Spleen (tissue), 11 donors: ENCODE data around the gene SLC10A3. TPM values are rescaled to one million over a fixed set of nuclear protein-coding genes. Genes with fewer than 3 reads are reported as not detected.

Experiments
- DNase-seq: peaks from one replicate; pipeline ENCODE4 v3.0.0-alpha.2; 2020
- H3K27ac ChIP-seq, 8 donors: fragments of 200-600 bp; sonication (generic) in 7 of 8; 1 replicate in 4 of 8; 2 replicates in 4 of 8; pipeline versions ENCODE4 v1.5.0 to v1.8.0; 2016 to 2021; ENCODE audit warnings: inconsistent platforms in 4 of 8, mild to moderate bottlenecking in 4 of 8, moderate library complexity in 1 of 8
- H3K27me3 ChIP-seq, 7 donors: fragments of 200-600 bp; sonication (generic) in 6 of 7; replicated peaks in 1 of 7; 1 replicate in 4 of 7; 2 replicates in 3 of 7; pipeline versions ENCODE4 v1.5.0 to v1.8.0; 2016 to 2021; ENCODE audit warnings: inconsistent platforms in 3 of 7, mild to moderate bottlenecking in 1 of 7
- H3K36me3 ChIP-seq, 6 donors: fragments of 200-600 bp; sonication (generic) in 5 of 6; 1 replicate in 4 of 6; 2 replicates in 2 of 6; pipeline versions ENCODE4 v1.5.0 to v1.8.0; 2016 to 2021; ENCODE audit warnings: inconsistent platforms in 2 of 6
- H3K4me1 ChIP-seq, 6 donors: fragments of 200-600 bp; sonication (generic) in 5 of 6; 1 replicate in 3 of 6; 2 replicates in 3 of 6; pipeline versions ENCODE4 v1.5.0 to v1.8.0; 2016 to 2021; ENCODE audit warnings: inconsistent platforms in 3 of 6
- H3K4me3 ChIP-seq, 8 donors: fragments of 200-600 bp; sonication (generic) in 7 of 8; 1 replicate in 4 of 8; 2 replicates in 4 of 8; pipeline versions ENCODE4 v1.5.0 to v1.8.0; 2016 to 2021; ENCODE audit warnings: inconsistent platforms in 4 of 8, mild to moderate bottlenecking in 4 of 8, moderate library complexity in 2 of 8
- H3K9me3 ChIP-seq, 8 donors: fragments of 200-600 bp; sonication (generic) in 7 of 8; 1 replicate in 4 of 8; 2 replicates in 4 of 8; pipeline versions ENCODE4 v1.5.0 to v1.8.0; 2016 to 2021; ENCODE audit warnings: inconsistent platforms in 4 of 8
- POLR2A ChIP-seq, 3 donors: fragments of 450-650 bp; IDR thresholded peaks; one replicate each; pipeline ENCODE4 v1.5.1; 2017; ENCODE audit warnings: antibody characterized with exemption in 3 of 3, mild to moderate bottlenecking in 1 of 3
- POLR2AphosphoS5 ChIP-seq, 3 donors: sonication (generic); formaldehyde crosslinking; IDR thresholded peaks; one replicate each; pipeline ENCODE4 v1.5.1; 2017; ENCODE audit warnings: antibody characterized with exemption in 3 of 3
- WGBS, 5 donors: extraction: QIAGEN DNeasy Blood & Tissue Kit in 3 of 5; methylation state at CpG; one replicate each; pipeline versions ENCODE4 v1.1.5 to v1.1.7; 2013 to 2018; 5-methylcytosine and 5-hydroxymethylcytosine counted together
- intact Hi-C: fragments of 100-400 bp; cut with DNase I; formaldehyde crosslinking; loops from one replicate; pipeline ENCODE4 v1.15.0; 2023; ENCODE audit warnings: low total_unique reads
- polyA plus RNA-seq, 3 donors: library from polyadenylated mRNA; stranded (reverse); fragments of 200-250 nt; gene quantifications; one replicate each; pipeline ENCODE4 v1.2.1, GENCODE V29; 2013
- total RNA-seq, 7 donors: library from RNA; depleted of rRNA in 3 of 7; stranded (reverse); fragments of >200 nt in 3 of 7; fragmentation: NEBNext Ultra II Directional in 4 of 7; extraction: Animal tissue kit (Norgen Biotek cat#: 25700) in 4 of 7; gene quantifications; one replicate each; pipeline versions ENCODE4 v1.1.0 to v1.2.1, GENCODE V29; 2016 to 2021
- TF ChIP-seq, protein P1 (sequence below), 11 experiments: fragments of 200-600 bp in 7 of 11; fragments of 450-650 bp in 4 of 11; sonication (generic) in 4 of 11; IDR thresholded peaks in 8 of 11; conservative IDR thresholded peaks in 3 of 11; 1 replicate in 7 of 11; 2 replicates in 4 of 11; pipeline versions ENCODE4 v1.4.0 to v1.8.0; 2016 to 2021; ENCODE audit warnings: antibody characterized with exemption in 11 of 11, inconsistent platforms in 4 of 11, mild to moderate bottlenecking in 1 of 11
- donor health status: healthy with polysubstance abuse.
- donor health status: DM: no; HTN: no; CAD: no; lungs with moderate emphysema.
- donor health status: DM: no; HTN: no; CAD: no.
- donor health status: Bipolar disorder and iron deficiency.
- donor health status: healthy.
- donor health status: DM: no; HTN: no; CAD: no.
- donor health status: DM: yes; HTN: yes; CAD: no.

The SLC10A3 gene
- total and polyA plus RNA-seq, 10 donors = 11.0 to 21.8 (median 16.8) TPM

DNA sequence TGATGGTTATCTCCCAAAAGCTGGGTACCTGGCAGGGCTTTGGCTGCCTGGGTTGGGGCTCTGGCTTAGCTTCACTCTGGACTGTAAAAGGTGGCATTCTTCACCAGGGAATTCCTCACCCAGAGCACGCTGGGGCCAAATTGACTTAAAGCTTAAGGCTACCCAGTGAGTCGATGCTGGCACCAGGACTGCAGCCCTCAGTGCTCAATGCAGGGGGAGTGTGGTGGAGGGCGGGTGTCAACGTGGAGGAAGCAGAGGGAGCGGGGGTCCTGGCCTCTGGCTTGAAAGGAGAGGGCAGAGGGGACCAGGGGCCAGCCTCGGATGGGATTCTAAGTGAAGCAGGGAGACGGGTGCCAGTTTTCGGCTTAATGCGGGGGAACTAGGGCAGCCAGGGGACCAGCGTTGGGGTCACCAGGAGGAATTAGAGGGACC lies 46.9 kb downstream of the SLC10A3 start:
- Histone ChIP-seq H3K9me3 (no peaks in the 10 kb centered on the region), H3K27me3 (peaks cover 0 to 6% (median 0%) of the 10 kb centered on the region in 7 donors), H3K4me1 (peaks cover 8 to 65% (median 25%) of the 10 kb centered on the region in 6 donors), H3K27ac (peak overlapping the region; percentile 46 to 91 (median 78)), H3K4me3 (peak overlapping the region in 3 of 8 donors; percentile 51 to 78 (median 62)), H3K36me3 (peaks cover 0 to 77% (median 19%) of the 10 kb centered on the region in 6 donors)
- no peak for TF ChIP-seq POLR2A (IDR thresholded peaks at IDR 0.05)
- TF ChIP-seq, protein P1, sequence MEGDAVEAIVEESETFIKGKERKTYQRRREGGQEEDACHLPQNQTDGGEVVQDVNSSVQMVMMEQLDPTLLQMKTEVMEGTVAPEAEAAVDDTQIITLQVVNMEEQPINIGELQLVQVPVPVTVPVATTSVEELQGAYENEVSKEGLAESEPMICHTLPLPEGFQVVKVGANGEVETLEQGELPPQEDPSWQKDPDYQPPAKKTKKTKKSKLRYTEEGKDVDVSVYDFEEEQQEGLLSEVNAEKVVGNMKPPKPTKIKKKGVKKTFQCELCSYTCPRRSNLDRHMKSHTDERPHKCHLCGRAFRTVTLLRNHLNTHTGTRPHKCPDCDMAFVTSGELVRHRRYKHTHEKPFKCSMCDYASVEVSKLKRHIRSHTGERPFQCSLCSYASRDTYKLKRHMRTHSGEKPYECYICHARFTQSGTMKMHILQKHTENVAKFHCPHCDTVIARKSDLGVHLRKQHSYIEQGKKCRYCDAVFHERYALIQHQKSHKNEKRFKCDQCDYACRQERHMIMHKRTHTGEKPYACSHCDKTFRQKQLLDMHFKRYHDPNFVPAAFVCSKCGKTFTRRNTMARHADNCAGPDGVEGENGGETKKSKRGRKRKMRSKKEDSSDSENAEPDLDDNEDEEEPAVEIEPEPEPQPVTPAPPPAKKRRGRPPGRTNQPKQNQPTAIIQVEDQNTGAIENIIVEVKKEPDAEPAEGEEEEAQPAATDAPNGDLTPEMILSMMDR (IDR thresholded peaks at IDR 0.05 in 8 of 11, conservative IDR thresholded peaks at IDR 0.05 in 3 of 11) = no peak
- no peak for TF ChIP-seq POLR2AphosphoS5 (IDR thresholded peaks at IDR 0.05)
- 9 to 55% (median 20%) methylated on average over 6 to 10 of the region's 10 CpGs for WGBS, 5 donors
- DNase-seq = no peak
- intact Hi-C loops = no loop called here

DNA sequence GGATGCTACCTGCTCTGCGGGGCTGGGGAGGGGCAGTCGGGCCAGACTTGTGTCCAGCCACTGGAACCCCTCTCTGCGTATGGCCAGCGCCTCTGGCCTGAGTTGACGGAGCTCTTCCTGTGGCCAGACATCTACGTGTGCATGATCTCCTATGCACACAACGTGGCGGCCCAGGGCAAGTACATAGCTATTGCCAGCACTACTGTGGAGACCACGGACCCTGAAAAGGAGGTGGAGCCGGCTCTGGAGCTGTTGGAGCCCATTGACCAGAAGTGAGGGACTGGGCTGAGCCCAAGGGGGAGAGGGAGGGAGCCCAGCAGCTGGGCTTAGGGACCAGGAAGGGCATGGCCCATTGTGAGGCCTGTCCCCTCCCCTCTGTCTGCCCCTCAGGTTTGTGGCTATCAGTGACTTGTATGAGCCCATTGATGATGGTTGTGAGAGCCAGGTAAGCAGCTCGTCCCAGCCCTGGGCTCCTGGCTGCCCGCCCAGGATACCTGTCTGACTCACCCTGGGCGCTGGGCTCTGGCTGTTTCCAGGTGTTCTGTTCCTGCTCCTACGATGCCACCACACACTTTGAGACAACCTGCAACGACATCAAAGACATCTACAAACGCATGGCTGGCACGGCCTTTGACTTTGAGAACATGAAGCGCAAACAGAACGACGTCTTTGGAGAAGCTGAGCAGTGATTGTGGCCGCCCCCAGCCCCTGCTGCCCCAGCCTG lies 48.3 kb downstream of the SLC10A3 start:
- peaks cover 9 to 75% (median 33%) of the 10 kb centered on the region in 6 donors for H3K4me1 ChIP-seq
- DNase-seq = peak; percentile 65
- peaks cover 0 to 6% (median 0%) of the 10 kb centered on the region in 7 donors for H3K27me3 ChIP-seq
- no peaks in the 10 kb centered on the region for H3K9me3 ChIP-seq
- H3K36me3 ChIP-seq = peaks cover 0 to 64% (median 18%) of the 10 kb centered on the region in 6 donors
- H3K4me3 ChIP-seq = no peak overlapping the region
- TF ChIP-seq POLR2AphosphoS5 (IDR thresholded peaks at IDR 0.05) = no peak
- TF ChIP-seq POLR2A (IDR thresholded peaks at IDR 0.05) = no peak
- TF ChIP-seq, protein P1 (IDR thresholded peaks at IDR 0.05 in 8 of 11, conservative IDR thresholded peaks at IDR 0.05 in 3 of 11) = no peak
- intact Hi-C loops = no loop called here
- peak overlapping the region in 1 of 8 donors; percentile 42 for H3K27ac ChIP-seq
- 79 to 95% (median 87%) methylated on average over 8 to 21 of the region's 21 CpGs for WGBS, 5 donors

- 82 to 95% (median 87%) methylated on average over 7 to 11 of the region's 11 CpGs for WGBS, 5 donors
- H3K36me3 ChIP-seq = peaks cover 0 to 59% (median 18%) of the 10 kb centered on the region in 6 donors
- TF ChIP-seq POLR2A (IDR thresholded peaks at IDR 0.05) (no peak), POLR2AphosphoS5 (IDR thresholded peaks at IDR 0.05) (no peak)
- TF ChIP-seq, protein P1 (IDR thresholded peaks at IDR 0.05 in 8 of 11, conservative IDR thresholded peaks at IDR 0.05 in 3 of 11) = no peak
- H3K4me3 ChIP-seq = no peak overlapping the region
- H3K27me3 ChIP-seq = peaks cover 0 to 6% (median 0%) of the 10 kb centered on the region in 7 donors
- H3K9me3 ChIP-seq = no peaks in the 10 kb centered on the region
- peaks cover 9 to 75% (median 33%) of the 10 kb centered on the region in 6 donors for H3K4me1 ChIP-seq
- DNase-seq = peak; percentile 71
- peak overlapping the region in 2 of 8 donors; percentile 32 to 42 for H3K27ac ChIP-seq
- intact Hi-C loops = no loop called here
These were observed 48.9 kb downstream of the SLC10A3 start for GRCh38 chrX:154441564-154441963.
